ENCODE measurements around the gene PPA1.
"Not testable (repeated sequence)": the region's sequence is repeated elsewhere in the genome, so short reads cannot be mapped to it uniquely, and the experiment has no call there.

PPA1 gene

GRCh38 chr10:70237958-70238536 is 4.8 kb upstream of the PPA1 start:
- H3K4me1 Mint-ChIP-seq (ENCODE audit: low read depth); H3K9me3 Mint-ChIP-seq (ENCODE audit: low read depth); H3K4me3 Mint-ChIP-seq; H3K27me3 Mint-ChIP-seq; H3K36me3 Mint-ChIP-seq; H3K27ac Mint-ChIP-seq: not testable (repeated sequence)

DNA sequence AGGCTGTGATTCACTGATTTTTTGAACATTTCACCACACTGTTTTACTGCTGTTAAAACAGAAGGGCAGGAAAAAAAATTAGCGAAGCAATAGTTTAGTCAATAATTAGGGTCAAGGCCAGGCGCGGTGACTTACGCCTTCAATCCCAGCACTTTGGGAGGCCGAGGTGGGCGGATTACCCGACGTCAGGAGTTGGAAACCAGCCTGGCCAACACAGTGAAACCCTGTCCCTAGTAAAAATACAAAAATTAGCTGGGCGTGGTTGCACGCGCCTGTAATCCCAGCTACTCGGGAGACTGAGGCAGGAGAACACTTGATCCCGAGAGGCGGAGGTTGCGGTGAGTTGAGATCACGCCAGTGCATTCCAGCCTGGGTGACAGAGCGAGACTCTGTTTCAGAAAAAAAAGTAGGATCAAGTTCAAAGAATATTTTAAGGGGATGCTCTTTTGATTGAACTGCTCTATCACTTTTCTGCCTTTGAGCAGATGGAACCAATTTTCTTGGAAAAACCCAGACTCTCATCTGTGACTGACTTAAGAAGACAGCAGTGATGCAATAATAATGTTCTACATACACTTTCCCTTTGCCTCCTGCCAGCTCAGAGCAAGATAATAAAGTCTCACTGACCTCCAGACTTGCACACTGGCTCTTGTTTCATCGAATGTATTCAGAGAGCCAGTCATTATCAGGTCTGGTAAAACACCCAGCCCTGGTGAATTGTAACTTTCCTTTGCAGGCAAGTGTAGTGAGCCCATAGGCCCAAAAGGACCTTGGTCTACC is 1.6 kb upstream of the PPA1 start:
- peaks cover 2% of the 10 kb centered on the region for H3K36me3 Mint-ChIP-seq
- H3K4me3 Mint-ChIP-seq: peak overlapping the region; percentile 51
- H3K9me3 Mint-ChIP-seq (ENCODE audit: low read depth): no peaks in the 10 kb centered on the region
- no peaks in the 10 kb centered on the region for H3K27me3 Mint-ChIP-seq
- no peak overlapping the region for H3K27ac Mint-ChIP-seq
- peaks cover 24% of the 10 kb centered on the region for H3K4me1 Mint-ChIP-seq (ENCODE audit: low read depth)

GRCh38 chr10:70233939-70234300 is 691 bp upstream of the PPA1 start:
- H3K27ac Mint-ChIP-seq: peak overlapping the region; percentile 98
- H3K36me3 Mint-ChIP-seq: peaks cover 4% of the 10 kb centered on the region
- H3K4me1 Mint-ChIP-seq (ENCODE audit: low read depth): peaks cover 30% of the 10 kb centered on the region
- H3K9me3 Mint-ChIP-seq (ENCODE audit: low read depth): no peaks in the 10 kb centered on the region
- H3K27me3 Mint-ChIP-seq: no peaks in the 10 kb centered on the region
- H3K4me3 Mint-ChIP-seq: peak overlapping the region; percentile 92

- H3K9me3 Mint-ChIP-seq (ENCODE audit: low read depth): no peaks in the 10 kb centered on the region
- H3K36me3 Mint-ChIP-seq: peaks cover 8% of the 10 kb centered on the region
- H3K4me1 Mint-ChIP-seq (ENCODE audit: low read depth): peaks cover 38% of the 10 kb centered on the region
- no peaks in the 10 kb centered on the region for H3K27me3 Mint-ChIP-seq
- H3K27ac Mint-ChIP-seq: peak overlapping the region; percentile 90
- H3K4me3 Mint-ChIP-seq: peak overlapping the region; percentile 94
Measured at GRCh38 chr10:70232859-70233108, 445 bp downstream of the PPA1 start.

DNA sequence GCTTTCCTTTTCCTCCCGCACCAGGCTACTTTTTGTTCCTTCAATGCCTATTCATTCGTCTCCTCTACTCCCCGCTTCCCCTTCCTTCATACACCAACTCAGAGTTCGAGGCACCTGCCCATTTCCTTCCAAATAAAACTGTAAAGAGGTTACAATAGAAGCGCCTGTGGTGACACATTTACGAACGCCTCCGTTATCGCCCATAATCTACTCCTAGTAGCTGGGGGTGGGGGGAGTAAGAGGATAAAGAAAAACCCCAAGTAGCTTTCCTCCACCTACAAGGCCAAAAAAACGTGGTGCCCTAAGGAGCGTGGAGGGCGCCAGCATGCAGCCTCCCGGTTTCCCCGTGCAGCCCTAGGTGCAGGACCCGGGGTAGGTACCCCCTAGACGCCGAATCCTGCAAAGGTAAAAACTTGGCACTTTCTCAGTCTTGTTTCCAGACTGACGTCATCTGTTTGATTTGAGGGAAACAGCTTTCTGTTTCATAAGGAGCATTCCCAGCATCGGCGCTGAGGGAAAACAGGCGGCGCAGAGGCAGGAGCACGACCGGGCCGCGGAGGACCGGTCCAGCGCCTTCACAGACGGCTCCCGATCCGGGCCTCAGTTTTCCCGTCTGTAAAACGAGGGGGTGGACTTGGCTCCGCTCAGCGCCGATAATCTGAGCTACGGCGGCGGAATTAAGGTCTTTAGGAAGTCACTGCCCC is 922 bp downstream of the PPA1 start:
- Mint-ChIP-seq H3K4me3 (peak overlapping the region; percentile 94), H3K27ac (peak overlapping the region; percentile 90), H3K4me1 (ENCODE audit: low read depth) (peaks cover 41% of the 10 kb centered on the region), H3K36me3 (peaks cover 8% of the 10 kb centered on the region), H3K27me3 (no peaks in the 10 kb centered on the region), H3K9me3 (ENCODE audit: low read depth) (no peaks in the 10 kb centered on the region)

- H3K9me3 Mint-ChIP-seq (ENCODE audit: low read depth): no peaks in the 10 kb centered on the region
- H3K27ac Mint-ChIP-seq: no peak overlapping the region
- H3K27me3 Mint-ChIP-seq: no peaks in the 10 kb centered on the region
- peaks cover 11% of the 10 kb centered on the region for H3K36me3 Mint-ChIP-seq
- H3K4me1 Mint-ChIP-seq (ENCODE audit: low read depth): peaks cover 42% of the 10 kb centered on the region
- H3K4me3 Mint-ChIP-seq: peak overlapping the region; percentile 41
Measured at GRCh38 chr10:70228491-70228890, 4.7 kb downstream of the PPA1 start.

- H3K36me3 Mint-ChIP-seq: peaks cover 11% of the 10 kb centered on the region
- H3K27ac Mint-ChIP-seq: no peak overlapping the region
- no peaks in the 10 kb centered on the region for H3K9me3 Mint-ChIP-seq (ENCODE audit: low read depth)
- no peak overlapping the region for H3K4me3 Mint-ChIP-seq
- H3K4me1 Mint-ChIP-seq (ENCODE audit: low read depth): peaks cover 44% of the 10 kb centered on the region
- H3K27me3 Mint-ChIP-seq: no peaks in the 10 kb centered on the region
Measured at GRCh38 chr10:70227548-70228320, 5.5 kb downstream of the PPA1 start.

- Mint-ChIP-seq H3K4me1 (ENCODE audit: low read depth) (peaks cover 29% of the 10 kb centered on the region), H3K36me3 (peaks cover 8% of the 10 kb centered on the region), H3K4me3 (no peak overlapping the region), H3K27me3 (no peaks in the 10 kb centered on the region), H3K9me3 (ENCODE audit: low read depth) (no peaks in the 10 kb centered on the region), H3K27ac (no peak overlapping the region)
Measured at GRCh38 chr10:70223728-70224127, 9.5 kb downstream of the PPA1 start.

DNA sequence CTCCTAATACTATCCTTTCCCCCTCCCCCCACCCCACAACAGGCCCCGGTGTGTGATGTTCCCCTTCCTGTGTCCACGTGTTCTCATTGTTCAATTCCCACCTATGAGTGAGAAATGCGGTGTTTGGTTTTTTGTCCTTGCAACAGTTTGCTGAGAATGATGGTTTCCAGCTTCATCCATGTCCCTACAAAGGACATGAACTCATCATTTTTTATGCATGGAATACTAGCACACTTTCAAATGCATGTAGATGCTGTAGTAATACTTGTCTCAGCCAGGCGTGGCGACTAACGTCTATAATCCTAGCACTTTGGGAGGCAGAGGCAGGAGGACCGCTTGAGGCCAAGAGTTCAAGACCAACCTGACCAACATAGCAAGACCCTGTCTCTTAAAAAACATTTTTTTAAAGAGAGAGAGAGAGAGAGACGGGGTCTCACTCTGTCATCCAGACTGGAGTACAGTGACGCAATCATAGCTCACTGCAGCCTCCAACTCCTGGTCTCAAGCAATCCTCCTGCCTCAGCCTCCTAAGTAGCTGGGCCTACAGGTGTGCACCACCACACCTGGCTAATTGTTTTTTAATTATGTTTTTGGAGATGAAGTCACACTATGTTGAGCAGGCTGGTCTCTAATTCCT is 10.3 kb downstream of the PPA1 start:
- not testable (repeated sequence) for H3K36me3 Mint-ChIP-seq; H3K27me3 Mint-ChIP-seq; H3K9me3 Mint-ChIP-seq (ENCODE audit: low read depth); H3K4me3 Mint-ChIP-seq
- H3K4me1 Mint-ChIP-seq (ENCODE audit: low read depth): peaks cover 24% of the 10 kb centered on the region
- peak overlapping the region; percentile 67 for H3K27ac Mint-ChIP-seq

- peaks cover 20% of the 10 kb centered on the region for H3K4me1 Mint-ChIP-seq (ENCODE audit: low read depth)
- H3K9me3 Mint-ChIP-seq (ENCODE audit: low read depth): no peaks in the 10 kb centered on the region
- H3K27ac Mint-ChIP-seq: no peak overlapping the region
- H3K27me3 Mint-ChIP-seq: no peaks in the 10 kb centered on the region
- no peak overlapping the region for H3K4me3 Mint-ChIP-seq
- peaks cover 8% of the 10 kb centered on the region for H3K36me3 Mint-ChIP-seq
Measured at GRCh38 chr10:70222340-70222794, 10.9 kb downstream of the PPA1 start.

GRCh38 chr10:70221030-70221429 is 12.2 kb downstream of the PPA1 start:
- Mint-ChIP-seq H3K4me3 (no peak overlapping the region), H3K27me3 (no peaks in the 10 kb centered on the region), H3K4me1 (ENCODE audit: low read depth) (peaks cover 15% of the 10 kb centered on the region), H3K9me3 (ENCODE audit: low read depth) (no peaks in the 10 kb centered on the region), H3K27ac (peak overlapping the region; percentile 1), H3K36me3 (peaks cover 8% of the 10 kb centered on the region)

GRCh38 chr10:70212879-70213278 is 20.4 kb downstream of the PPA1 start:
- Mint-ChIP-seq H3K27me3 (no peaks in the 10 kb centered on the region), H3K9me3 (ENCODE audit: low read depth) (no peaks in the 10 kb centered on the region), H3K4me3 (no peak overlapping the region), H3K4me1 (ENCODE audit: low read depth) (no peaks in the 10 kb centered on the region), H3K36me3 (peaks cover 3% of the 10 kb centered on the region), H3K27ac (no peak overlapping the region)

- no peak overlapping the region for H3K4me3 Mint-ChIP-seq
- H3K27me3 Mint-ChIP-seq: no peaks in the 10 kb centered on the region
- no peak overlapping the region for H3K27ac Mint-ChIP-seq
- no peaks in the 10 kb centered on the region for H3K4me1 Mint-ChIP-seq (ENCODE audit: low read depth)
- no peaks in the 10 kb centered on the region for H3K9me3 Mint-ChIP-seq (ENCODE audit: low read depth)
- peaks cover 2% of the 10 kb centered on the region for H3K36me3 Mint-ChIP-seq
Measured at GRCh38 chr10:70212277-70212676, 21.0 kb downstream of the PPA1 start.

DNA sequence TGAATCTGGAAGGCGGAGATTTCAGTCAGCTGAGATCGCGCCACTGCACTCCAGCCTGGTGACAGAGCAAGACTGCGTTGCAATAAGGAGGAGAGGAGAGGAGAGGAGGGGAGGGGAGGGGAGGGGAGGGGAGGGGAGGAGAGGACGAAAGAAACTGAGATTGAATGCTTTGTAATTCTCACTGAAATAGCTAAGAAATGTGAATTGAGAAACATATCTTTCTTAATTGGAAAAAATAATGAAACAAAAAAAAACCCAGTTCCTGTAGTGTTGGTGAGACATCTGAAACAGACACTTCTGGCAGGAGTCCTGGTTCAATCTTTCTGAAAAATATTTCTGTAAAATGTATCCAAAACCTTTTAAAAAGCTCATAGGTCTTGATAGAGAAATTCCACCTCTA is 26.5 kb downstream of the PPA1 start:
- Mint-ChIP-seq H3K27ac (no peak overlapping the region), H3K4me1 (ENCODE audit: low read depth) (no peaks in the 10 kb centered on the region), H3K27me3 (no peaks in the 10 kb centered on the region), H3K4me3 (no peak overlapping the region), H3K36me3 (peaks cover 2% of the 10 kb centered on the region), H3K9me3 (ENCODE audit: low read depth) (no peaks in the 10 kb centered on the region)

GRCh38 chr10:70201105-70201504 is 32.1 kb downstream of the PPA1 start:
- no peak overlapping the region for H3K27ac Mint-ChIP-seq
- H3K9me3 Mint-ChIP-seq (ENCODE audit: low read depth): no peaks in the 10 kb centered on the region
- peaks cover 28% of the 10 kb centered on the region for H3K4me1 Mint-ChIP-seq (ENCODE audit: low read depth)
- H3K4me3 Mint-ChIP-seq: no peak overlapping the region
- peaks cover 16% of the 10 kb centered on the region for H3K36me3 Mint-ChIP-seq
- H3K27me3 Mint-ChIP-seq: no peaks in the 10 kb centered on the region
